GM19397 (cell line): Measurements from ENCODE around the gene DENND2A.
"Not testable (repeated sequence)": the region's sequence is repeated elsewhere in the genome, so short reads cannot be mapped to it uniquely, and the experiment has no call there.

Experiments
- ATAC-seq: cut with Tn5 transposase; IDR thresholded peaks from one replicate; pipeline ENCODE4 v1.9.1; 2021; ENCODE audit warnings: mild to moderate bottlenecking, moderate library complexity; ENCODE audit not compliant: unreplicated experiment

Gene DENND2A

GRCh38 chr7:140518370-140519006, 122.1 kb downstream of the DENND2A start:
- no peak for ATAC-seq

- peak; percentile 58 for ATAC-seq
Observed at GRCh38 chr7:140517546-140518369, 122.9 kb downstream of the DENND2A start.

GRCh38 chr7:140512317-140513000, 128.2 kb downstream of the DENND2A start:
- ATAC-seq: no peak

GRCh38 chr7:140509789-140510188, 130.8 kb downstream of the DENND2A start:
- no peak for ATAC-seq

- not testable (repeated sequence) for ATAC-seq
Observed at GRCh38 chr7:140507556-140507955, 133.1 kb downstream of the DENND2A start.

GRCh38 chr7:140506788-140507464, 133.7 kb downstream of the DENND2A start:
- ATAC-seq: no peak

- no peak for ATAC-seq
Observed at GRCh38 chr7:140501966-140502365, 138.6 kb downstream of the DENND2A start.

GRCh38 chr7:140497807-140498206, 142.8 kb downstream of the DENND2A start:
- ATAC-seq: not testable (repeated sequence)

GRCh38 chr7:140497241-140497769, 143.3 kb downstream of the DENND2A start:
- ATAC-seq: no peak

- ATAC-seq: no peak
Observed at GRCh38 chr7:140495514-140496097, 145.0 kb downstream of the DENND2A start.

GRCh38 chr7:140494867-140495266, 145.7 kb downstream of the DENND2A start:
- ATAC-seq: no peak

GRCh38 chr7:140489026-140489359, 151.6 kb downstream of the DENND2A start:
- ATAC-seq: no peak

- no peak for ATAC-seq
Observed at GRCh38 chr7:140485500-140486265, 154.9 kb downstream of the DENND2A start.

GRCh38 chr7:140484951-140485499, 155.6 kb downstream of the DENND2A start:
- no peak for ATAC-seq

- no peak for ATAC-seq
Observed at GRCh38 chr7:140484479-140484878, 156.1 kb downstream of the DENND2A start.

GRCh38 chr7:140479739-140480084, 160.9 kb downstream of the DENND2A start:
- ATAC-seq: no peak

- peak; percentile 97 for ATAC-seq
Observed at GRCh38 chr7:140479062-140479738, 161.4 kb downstream of the DENND2A start, which contains the start of gene MKRN1. Gene MKRN1, minus strand, starts transcription at chr7:140479505. Its CDS starts 161 bp downstream, at chr7:140479344.

- peak; percentile 30 for ATAC-seq
Observed at GRCh38 chr7:140478246-140479061, 162.2 kb downstream of the DENND2A start.
